Measurements from ENCODE around the gene MEG3.

DNA sequence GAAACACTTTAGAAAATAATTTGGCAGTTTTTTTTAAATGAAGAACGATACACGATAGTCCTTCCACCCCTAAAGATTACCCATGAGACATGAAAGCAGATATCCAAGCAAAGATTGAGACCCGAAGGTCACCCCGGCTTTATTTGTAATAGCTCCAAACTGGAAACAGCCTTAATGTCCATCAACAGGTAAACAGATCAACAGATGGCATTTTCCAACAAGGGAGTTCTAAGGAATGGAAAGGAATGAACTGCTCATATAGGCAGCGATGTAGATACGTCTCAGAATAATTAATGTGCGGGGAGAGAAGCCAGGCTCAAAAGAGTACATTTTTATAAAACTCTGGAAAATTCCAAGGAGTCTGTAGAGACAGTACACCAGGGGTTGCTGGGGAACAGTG is 23.7 kb upstream of the MEG3 start:
- TF ChIP-seq, protein P1, sequence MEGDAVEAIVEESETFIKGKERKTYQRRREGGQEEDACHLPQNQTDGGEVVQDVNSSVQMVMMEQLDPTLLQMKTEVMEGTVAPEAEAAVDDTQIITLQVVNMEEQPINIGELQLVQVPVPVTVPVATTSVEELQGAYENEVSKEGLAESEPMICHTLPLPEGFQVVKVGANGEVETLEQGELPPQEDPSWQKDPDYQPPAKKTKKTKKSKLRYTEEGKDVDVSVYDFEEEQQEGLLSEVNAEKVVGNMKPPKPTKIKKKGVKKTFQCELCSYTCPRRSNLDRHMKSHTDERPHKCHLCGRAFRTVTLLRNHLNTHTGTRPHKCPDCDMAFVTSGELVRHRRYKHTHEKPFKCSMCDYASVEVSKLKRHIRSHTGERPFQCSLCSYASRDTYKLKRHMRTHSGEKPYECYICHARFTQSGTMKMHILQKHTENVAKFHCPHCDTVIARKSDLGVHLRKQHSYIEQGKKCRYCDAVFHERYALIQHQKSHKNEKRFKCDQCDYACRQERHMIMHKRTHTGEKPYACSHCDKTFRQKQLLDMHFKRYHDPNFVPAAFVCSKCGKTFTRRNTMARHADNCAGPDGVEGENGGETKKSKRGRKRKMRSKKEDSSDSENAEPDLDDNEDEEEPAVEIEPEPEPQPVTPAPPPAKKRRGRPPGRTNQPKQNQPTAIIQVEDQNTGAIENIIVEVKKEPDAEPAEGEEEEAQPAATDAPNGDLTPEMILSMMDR (IDR thresholded peaks at IDR 0.05), result no peak
- no peak for TF ChIP-seq EP300 (IDR thresholded peaks at IDR 0.05)

Measured in tibial nerve (tissue), 4 donors.